Gastrocnemius medialis (tissue), 4 donors: ENCODE data around the gene XKR7.

Experiments
- CTCF ChIP-seq, 5 experiments: fragments of 450-650 bp in 3 of 5; fragments of 200-600 bp in 2 of 5; sonication (generic) in 2 of 5; IDR thresholded peaks in 4 of 5; conservative IDR thresholded peaks in 1 of 5; 1 replicate in 4 of 5; 2 replicates in 1 of 5; pipeline ENCODE4 v1.5.1; 2016 to 2019; ENCODE audit warnings: antibody characterized with exemption in 5 of 5, mild to moderate bottlenecking in 3 of 5, moderate library complexity in 3 of 5
- POLR2A ChIP-seq, 2 donors: fragments of 450-650 bp; IDR thresholded peaks; one replicate each; pipeline ENCODE4 v1.6.1; 2017; ENCODE audit warnings: antibody characterized with exemption in 2 of 2, mild to moderate bottlenecking in 2 of 2, moderate library complexity in 2 of 2

GRCh38 chr20:32034581-32035425 is 66.9 kb downstream of the XKR7 start:
- TF ChIP-seq CTCF (IDR thresholded peaks at IDR 0.05 in 4 of 5, conservative IDR thresholded peaks at IDR 0.05 in 1 of 5) (no peak), POLR2A (IDR thresholded peaks at IDR 0.05) (no peak)
